Ecto neural progenitor cell (in vitro differentiated cells): ENCODE data around the gene CAMK2B.
"Not testable (repeated sequence)": the region's sequence is repeated elsewhere in the genome, so short reads cannot be mapped to it uniquely, and the experiment has no call there.

Source experiments
- DNase-seq: peaks from one replicate; pipeline ENCODE4 v3.0.0-alpha.2; 2018; ENCODE audit warnings: low spot score

The CAMK2B gene

DNA sequence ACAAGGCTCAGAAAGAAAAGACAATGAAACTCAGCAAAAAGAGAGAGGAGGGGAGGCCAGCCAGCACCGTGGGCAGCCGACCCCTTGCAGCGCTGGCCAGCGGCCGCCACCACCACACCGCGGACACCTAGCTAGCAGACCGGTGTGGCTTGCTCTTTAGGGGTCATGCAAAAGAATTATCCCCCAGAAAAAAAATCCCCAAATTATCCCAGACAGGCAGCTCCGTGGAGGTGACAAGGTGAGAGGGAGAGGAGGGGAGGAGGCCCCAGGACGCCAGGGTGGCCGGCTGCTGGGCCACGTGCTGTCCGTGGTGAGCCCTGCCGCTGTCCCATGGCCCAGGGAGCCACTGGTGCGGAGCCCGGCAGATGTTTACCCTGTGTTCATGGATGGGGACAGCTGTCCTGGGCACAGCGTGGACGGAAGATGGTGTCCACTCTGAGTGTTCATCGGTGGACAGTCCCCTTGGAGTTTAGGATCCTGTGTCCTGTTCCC, 108.1 kb downstream of the CAMK2B start:
- DNase-seq = no peak

GRCh38 chr7:44216521-44217222, 108.7 kb downstream of the CAMK2B start:
- DNase-seq = peak; percentile 48

DNA sequence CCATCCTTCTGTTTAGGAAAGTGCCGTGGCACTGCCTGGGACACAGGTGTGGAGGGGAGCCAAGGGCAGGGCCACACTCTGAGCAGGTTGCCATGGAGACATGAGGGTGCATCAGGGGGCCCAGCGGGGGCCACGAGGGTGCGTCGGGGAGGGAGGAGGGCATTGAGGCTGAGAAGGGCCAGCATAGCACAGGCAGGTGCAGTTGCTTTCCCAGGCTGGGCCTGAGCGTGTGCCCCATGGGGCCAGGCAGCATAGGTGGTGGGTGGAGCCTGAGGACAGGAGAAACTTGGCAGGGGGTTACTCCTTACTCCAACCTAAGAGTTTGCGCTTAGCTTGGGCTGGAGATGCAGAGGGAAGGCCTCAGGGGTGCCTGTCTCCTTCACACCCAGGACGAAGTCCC, 109.4 kb downstream of the CAMK2B start:
- DNase-seq = no peak

DNA sequence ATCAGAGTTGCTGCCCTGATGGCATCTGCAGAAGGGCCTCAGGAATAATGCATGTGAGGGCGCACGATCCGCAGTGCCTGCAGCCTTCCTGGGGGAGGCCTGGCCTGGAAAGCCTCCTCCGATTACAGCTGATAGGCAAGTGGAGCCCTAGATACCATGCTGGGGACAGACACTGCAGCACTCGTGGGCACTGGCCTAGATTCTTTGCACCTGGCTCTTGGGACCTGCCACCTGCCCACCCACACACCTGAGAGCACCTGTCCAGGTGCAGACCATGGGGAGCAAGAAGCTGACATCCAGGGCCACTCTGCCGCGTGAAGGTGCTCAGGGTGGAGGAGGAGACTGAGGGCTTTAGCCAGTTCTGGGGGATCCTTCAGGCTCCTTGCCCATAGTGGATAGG, 109.9 kb downstream of the CAMK2B start:
- no peak for DNase-seq

GRCh38 chr7:44213877-44214388, 111.5 kb downstream of the CAMK2B start:
- DNase-seq = no peak

DNA sequence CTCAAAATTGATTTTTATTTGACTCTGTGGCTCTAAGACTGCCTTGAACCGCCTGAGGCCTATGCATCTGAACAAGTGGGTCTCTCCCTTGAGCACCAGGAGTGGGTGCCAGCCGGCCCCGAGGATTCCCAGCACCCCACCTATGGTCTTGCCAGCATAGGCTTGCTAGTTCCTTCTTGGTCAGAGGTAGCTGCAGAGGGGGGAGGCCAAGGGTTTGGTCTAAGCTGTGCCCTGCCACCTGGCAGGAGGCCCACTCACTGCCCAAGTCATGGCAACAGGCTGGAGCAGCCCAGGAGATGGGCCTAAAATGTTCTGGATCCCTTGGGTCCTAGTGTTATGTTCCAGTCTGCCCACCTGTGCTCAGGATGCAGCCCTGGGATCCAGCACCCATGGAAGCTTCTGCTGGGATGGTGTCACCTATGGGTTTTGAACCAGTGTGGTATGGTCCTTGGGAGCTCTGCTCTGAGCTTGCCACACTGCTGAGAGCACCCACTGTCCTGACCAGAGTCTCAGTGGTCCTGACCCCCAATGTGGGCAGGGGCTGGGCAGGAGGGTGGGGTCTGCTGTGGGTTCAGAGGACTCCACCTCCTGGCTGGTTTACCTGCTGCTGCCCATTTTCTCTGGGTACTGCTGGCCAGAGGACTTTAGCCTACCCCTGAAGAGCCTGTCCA, 112.1 kb downstream of the CAMK2B start:
- DNase-seq = no peak

- DNase-seq = no peak
Measured at GRCh38 chr7:44212581-44213184, 112.7 kb downstream of the CAMK2B start.

DNA sequence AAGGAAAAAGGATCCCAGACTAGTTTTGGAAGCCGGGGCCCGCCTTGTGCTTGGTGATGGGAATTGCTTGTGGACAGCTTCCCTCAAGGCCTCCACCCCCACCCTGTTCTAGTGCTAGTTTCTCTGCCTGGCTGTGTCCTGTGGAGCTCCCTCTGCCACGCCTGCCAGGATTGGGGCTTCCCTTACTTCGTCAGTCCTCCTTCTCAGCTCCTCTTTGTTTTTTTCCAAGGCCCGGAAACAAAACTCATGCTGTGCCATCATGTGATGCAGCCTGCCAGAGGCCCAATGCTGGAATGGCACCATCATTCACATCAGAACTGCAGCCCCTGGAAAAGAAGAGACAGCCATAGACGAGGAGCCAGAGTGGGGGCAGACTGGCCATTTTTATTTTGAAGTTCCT, 113.4 kb downstream of the CAMK2B start:
- no peak for DNase-seq

DNA sequence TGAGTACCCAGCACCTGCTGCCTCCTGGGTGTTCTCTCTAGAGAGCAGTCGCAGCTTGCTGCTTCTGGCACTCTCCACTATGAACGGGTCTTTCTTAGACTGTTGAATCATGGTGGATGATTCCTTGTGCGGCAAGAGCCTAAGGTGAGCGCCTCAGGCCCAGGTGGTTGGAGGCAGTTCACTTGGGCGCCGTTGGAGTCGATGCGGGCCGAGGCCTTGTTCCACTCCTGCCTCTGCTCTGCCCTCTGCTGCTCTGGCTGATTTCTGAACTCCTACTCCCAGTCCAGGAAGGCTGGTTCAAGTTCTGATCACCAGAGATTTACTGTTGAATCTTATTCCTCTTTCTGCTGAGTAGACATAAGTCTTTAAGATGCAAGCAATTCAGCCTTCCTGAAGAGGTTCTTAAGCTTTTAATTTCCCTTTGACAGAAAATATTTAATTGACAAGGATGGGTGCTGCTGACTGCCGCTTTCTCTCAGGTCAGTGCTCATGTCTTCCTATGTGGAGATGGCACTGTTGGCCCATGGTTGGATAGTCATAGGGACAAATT, 114.2 kb downstream of the CAMK2B start:
- no peak for DNase-seq

- DNase-seq = no peak
Measured at GRCh38 chr7:44210107-44210506, 115.3 kb downstream of the CAMK2B start.

DNA sequence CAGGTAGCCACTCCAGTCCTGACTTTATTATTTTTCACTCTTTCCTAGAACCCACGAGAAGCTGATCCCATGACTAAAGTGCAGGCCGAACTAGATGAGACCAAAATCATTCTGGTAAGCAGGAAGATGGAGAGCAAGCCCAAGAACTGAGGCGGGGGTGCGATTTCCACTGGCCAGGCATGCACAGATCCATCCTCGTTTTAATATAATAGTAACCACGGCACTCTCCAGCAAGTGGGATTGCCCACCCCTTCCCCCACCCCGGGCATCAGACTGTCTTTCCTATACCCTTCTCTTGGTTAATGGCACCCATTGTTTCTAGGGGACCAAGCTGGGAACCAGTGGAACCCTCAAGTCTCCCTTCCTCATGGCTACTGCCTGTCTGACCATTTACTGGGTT, 117.3 kb downstream of the CAMK2B start:
- no peak for DNase-seq

DNA sequence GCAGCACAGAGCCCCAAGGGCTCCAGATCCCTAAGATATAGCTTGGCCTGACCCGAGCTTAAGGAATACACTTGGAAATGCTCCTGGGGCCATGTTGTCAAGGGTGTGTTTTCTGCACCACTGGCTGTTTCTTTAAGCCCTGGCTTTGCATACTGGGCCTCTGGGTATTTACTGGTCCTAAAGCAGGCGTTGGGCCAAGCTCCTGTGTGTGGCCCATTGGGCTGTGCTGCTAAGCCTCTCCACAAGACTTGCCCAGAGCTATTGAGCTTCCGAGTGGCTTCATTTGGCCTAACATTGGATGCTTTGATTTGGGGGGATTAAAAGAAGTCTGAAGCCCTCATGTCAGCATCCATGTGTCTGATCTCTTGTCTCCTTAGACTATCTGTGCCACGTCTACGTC, 119.4 kb downstream of the CAMK2B start:
- DNase-seq = no peak

DNA sequence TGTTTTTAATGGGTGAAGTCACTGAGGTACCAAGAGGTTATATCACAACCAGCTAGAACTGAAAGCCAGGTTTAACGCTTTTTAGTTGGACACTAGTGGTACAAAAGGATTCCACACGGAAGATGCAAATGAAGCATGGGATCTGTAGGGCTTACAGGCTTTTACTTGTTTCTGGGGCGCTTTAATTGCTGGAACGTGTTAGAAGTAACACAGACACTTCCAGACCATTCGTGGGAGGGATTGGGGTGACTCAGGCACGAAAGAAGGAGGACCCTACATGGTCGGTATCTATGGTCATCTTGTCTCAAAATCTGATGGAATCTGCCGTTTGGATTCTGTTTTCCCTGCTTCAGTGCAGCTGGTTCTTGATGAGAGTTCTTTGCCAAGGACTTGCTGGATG, 123.6 kb downstream of the CAMK2B start:
- DNase-seq = no peak

DNA sequence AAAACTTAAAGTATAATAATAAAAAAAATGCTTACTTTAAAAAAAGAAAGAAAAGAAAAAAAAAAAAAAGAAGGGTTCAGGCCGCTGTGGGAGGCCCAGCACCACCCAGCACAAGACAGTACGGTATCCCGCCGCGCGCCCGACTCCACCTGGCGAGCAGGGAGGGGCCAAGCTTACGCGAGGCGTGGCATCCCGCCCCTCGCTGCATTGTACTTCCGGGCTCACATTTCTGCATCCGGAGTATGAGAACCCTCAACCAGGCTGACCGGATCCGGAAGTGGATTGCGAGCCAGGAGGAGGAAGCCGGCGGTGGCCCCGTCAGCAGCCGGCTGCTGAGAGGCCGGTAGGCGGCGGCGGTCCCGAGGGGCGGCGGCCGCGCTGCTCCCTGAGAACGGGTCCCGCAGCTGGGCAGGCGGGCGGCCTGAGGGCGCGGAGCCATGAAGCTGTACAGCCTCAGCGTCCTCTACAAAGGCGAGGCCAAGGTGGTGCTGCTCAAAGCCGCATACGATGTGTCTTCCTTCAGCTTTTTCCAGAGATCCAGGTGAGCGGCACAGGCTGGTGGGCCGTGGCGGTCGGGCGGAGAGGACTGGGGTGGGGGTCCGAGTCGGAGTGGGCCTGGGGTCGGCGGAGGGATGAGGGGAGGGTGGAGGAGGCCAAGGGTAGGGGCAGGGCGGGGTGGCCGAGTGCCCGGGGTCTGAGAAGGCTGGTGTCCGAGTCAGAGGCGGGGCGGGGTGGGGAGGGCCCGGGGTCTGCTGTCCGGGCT, 124.5 kb downstream of the CAMK2B start, which contains the start of gene YKT6:
Gene YKT6, plus strand, starts transcription at position 280 of the 763 bp plus-strand sequence. Its CDS starts 158 bp downstream, at position 438.
- DNase-seq = peak; percentile 91

DNA sequence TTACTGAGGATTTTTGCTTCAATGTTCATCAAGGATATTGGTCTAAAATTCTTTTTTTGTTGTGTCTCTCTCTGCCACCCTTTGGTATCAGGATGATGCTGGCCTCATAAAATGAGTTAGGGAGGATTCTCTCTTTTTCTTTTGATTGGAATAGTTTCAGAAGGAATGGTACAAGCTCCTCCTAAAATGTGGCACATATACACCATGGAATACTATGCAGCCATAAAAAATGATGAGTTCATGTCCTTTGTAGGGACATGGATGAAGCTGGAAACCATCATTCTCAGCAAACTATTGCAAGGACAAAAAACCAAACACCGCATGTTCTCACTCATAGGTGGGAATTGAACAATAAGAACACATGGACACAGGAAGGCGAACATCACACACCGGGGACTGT, 125.2 kb downstream of the CAMK2B start:
- DNase-seq = not testable (repeated sequence)

DNA sequence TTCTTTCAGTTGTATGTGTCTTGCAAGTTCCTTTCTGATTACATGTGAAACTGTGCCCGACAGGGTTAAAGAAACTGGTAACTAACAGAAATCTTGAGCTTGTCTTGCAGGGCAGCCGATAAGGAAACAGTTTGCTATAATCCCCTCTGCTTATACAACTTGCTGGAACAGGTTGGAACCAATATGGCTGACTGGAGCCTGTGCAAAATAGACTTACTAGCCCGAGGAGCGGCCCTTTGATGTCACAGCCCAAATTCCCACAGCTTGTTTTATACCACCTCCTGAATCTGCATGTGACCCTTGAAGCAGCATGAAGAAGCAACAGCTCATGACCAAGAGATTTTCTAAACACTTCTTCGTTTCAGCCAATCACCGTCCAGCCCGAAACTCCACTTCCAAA, 127.9 kb downstream of the CAMK2B start:
- no peak for DNase-seq

DNA sequence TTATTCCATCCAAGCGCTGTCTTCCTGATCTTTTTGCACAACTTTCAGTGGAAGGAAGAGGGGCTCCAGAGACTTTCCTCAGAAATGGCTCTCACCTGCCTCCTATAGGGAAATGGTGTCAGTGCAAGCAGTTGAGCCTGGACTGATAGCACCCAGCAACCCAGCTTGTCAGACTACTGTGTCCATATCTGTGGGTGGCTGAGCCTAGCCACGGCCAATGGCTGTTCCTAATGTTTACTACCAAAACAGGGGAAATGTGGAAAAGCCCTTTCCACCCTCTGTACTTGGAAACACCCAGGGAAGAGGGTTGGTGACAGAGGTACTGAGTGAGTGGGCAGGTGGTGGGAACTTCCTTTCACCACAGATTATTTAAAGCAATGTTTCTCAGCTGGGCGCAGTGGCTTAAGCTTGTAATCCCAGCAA, 128.9 kb downstream of the CAMK2B start:
- no peak for DNase-seq

- no peak for DNase-seq
Measured at GRCh38 chr7:44195889-44196288, 129.5 kb downstream of the CAMK2B start.

DNA sequence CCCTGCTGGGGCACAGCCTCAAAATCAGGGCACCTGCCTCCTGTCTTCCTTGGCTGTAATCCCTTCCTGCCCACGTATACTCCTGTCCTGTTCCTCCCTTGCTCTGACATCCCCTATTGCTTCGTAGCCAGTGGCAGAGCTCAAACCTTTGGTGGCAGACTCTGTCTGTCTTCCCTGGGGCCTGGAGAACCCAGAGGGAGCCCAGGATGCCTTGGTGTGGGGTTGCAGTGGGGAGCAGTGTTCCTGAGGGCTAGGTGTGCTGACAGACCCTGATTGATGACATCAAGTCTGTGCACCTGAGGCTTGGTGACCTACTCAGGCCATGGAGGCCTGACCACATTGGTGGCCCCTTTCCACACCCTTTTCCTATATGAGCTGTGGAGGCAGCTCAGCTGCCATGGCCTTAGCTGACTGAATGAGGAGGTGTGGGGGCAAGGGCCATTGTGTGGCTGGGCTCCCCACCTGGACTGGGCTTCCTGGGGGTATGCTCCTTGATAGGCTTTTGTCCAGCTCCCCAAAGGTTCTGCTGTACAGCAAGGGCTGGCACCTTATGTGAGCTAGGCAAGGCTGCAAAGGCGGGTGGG, 130.7 kb downstream of the CAMK2B start:
- DNase-seq = no peak

GRCh38 chr7:44194069-44194468, 131.3 kb downstream of the CAMK2B start:
- no peak for DNase-seq

GRCh38 chr7:44193011-44193802, 132.2 kb downstream of the CAMK2B start:
- DNase-seq = no peak
